GM12878 (cell line): ENCODE results near the gene NOVA2. TPM values are rescaled to one million over a fixed set of nuclear protein-coding genes. Genes with fewer than 3 reads are reported as not detected.

Source experiments
- ATAC-seq: fragments of 200-7000 bp; cut with Tn5 transposase; 3 replicates; pipeline ENCODE4 v1.9.1; 2020; ENCODE audit warnings: mild to moderate bottlenecking, moderate library complexity
- BruUV-seq: library from RNA; stranded (reverse); fragments of 400-500 nt; replicated peaks from 2 replicates; lab custom pipeline; 2021; lab: Mats Ljungman, UMichigan
- CTCF ChIA-PET: fragments of 300-600 bp; sonication (Branson Sonifier 250); formaldehyde crosslinking; extraction: SDS; loops from one replicate; lab custom pipeline; 2021; ENCODE audit warnings: inconsistent platforms; lab: Yijun Ruan, JAX
- POLR2A ChIA-PET: fragments of 350-600 bp; formaldehyde crosslinking; extraction: SDS; loops from one replicate; lab custom pipeline; 2021; ENCODE audit warnings: inconsistent platforms; lab: Charles Lee
- RAD21 ChIA-PET: fragments of 300-600 bp; sonication (Branson Sonifier 250); formaldehyde crosslinking; loops from one replicate; lab custom pipeline; 2023; ENCODE audit warnings: antibody characterized with exemption; ENCODE audit not compliant: unreplicated experiment; lab: Charles Lee
- SMC1A ChIA-PET: fragments of 300-600 bp; sonication (Branson Sonifier 250); formaldehyde crosslinking; loops from one replicate; lab custom pipeline; 2023; ENCODE audit not compliant: unreplicated experiment, uncharacterized antibody; lab: Charles Lee
- DNase-seq: peaks from one replicate; pipeline ENCODE4 v3.0.0-alpha.2; 2011; ENCODE audit warnings: low read depth, low spot score
- FAIRE-seq: peaks from 3 replicates; lab custom pipeline; 2011; peaks lifted over from hg19 to GRCh38; lab: Jason Lieb, UNC
- H2AFZ ChIP-seq: 2 replicates; pipeline ENCODE4 v1.6.0; 2011; ENCODE audit warnings: low read depth, low read length, control low read depth; ENCODE audit not compliant: control insufficient read depth
- H3K27ac ChIP-seq: 2 replicates; pipeline ENCODE4 v1.5.1; 2011; ENCODE audit warnings: control low read depth; ENCODE audit not compliant: control insufficient read depth, insufficient read depth
- H3K27me3 ChIP-seq, 2 experiments: replicated peaks in 1 of 2; 2 replicates each; pipeline versions ENCODE4 v1.6.0 to v1.6.1; 2011; ENCODE audit warnings: low read length in 1 of 2; ENCODE audit not compliant: control insufficient read depth in 2 of 2, insufficient read depth in 2 of 2
- H3K36me3 ChIP-seq, 2 experiments: 2 replicates each; pipeline ENCODE4 v1.5.1; 2011; ENCODE audit warnings: low read length in 1 of 2; ENCODE audit not compliant: control insufficient read depth in 2 of 2, insufficient read depth in 2 of 2
- H3K4me1 ChIP-seq: 2 replicates; pipeline ENCODE4 v1.6.1; 2011; ENCODE audit warnings: mild to moderate bottlenecking, low read length, moderate library complexity, mixed read lengths; ENCODE audit not compliant: control insufficient read depth, insufficient read depth
- H3K4me2 ChIP-seq: 2 replicates; pipeline ENCODE4 v1.6.0; 2011; ENCODE audit warnings: control low read depth; ENCODE audit not compliant: control insufficient read depth, insufficient read depth
- H3K4me3 ChIP-seq: fragments of 200-600 bp; sonication (generic); 2 replicates; pipeline ENCODE4 v1.5.1; 2016
- H3K79me2 ChIP-seq: 2 replicates; pipeline ENCODE4 v1.6.0; 2011; ENCODE audit warnings: low read length; ENCODE audit not compliant: control insufficient read depth, insufficient read depth
- H3K9ac ChIP-seq: 2 replicates; pipeline ENCODE4 v1.8.0; 2011; ENCODE audit warnings: low read length, control low read depth, mixed read lengths; ENCODE audit not compliant: control insufficient read depth, insufficient read depth
- H3K9me3 ChIP-seq: replicated peaks from 3 replicates; pipeline ENCODE4 v1.5.1; 2011; ENCODE audit warnings: mild to moderate bottlenecking, low read length; ENCODE audit not compliant: control insufficient read depth, insufficient read depth
- H4K20me1 ChIP-seq: 2 replicates; pipeline ENCODE4 v1.6.0; 2011; ENCODE audit not compliant: control insufficient read depth, insufficient read depth
- BCL11A ChIP-seq: IDR thresholded peaks from 2 replicates; pipeline ENCODE4 v1.6.1; 2011; ENCODE audit warnings: low read depth, low read length
- BCL3 ChIP-seq: IDR thresholded peaks from 2 replicates; pipeline ENCODE4 v1.6.1; 2011; ENCODE audit warnings: borderline replicate concordance, low read depth, mild to moderate bottlenecking, moderate library complexity, low read length; ENCODE audit not compliant: insufficient read depth, poor library complexity, severe bottlenecking
- DPF2 ChIP-seq: fragments of 450-650 bp; IDR thresholded peaks from 2 replicates; pipeline ENCODE4 v1.6.1; 2017; ENCODE audit warnings: mild to moderate bottlenecking
- IRF4 ChIP-seq: IDR thresholded peaks from 2 replicates; pipeline ENCODE4 v1.6.1; 2011; ENCODE audit warnings: low read depth, low read length
- RELB ChIP-seq: fragments of 450-650 bp; IDR thresholded peaks from 2 replicates; pipeline ENCODE4 v1.6.1; 2017; ENCODE audit warnings: low read depth, mild to moderate bottlenecking, moderate library complexity
- SPI1 ChIP-seq: IDR thresholded peaks from 2 replicates; pipeline ENCODE4 v1.6.1; 2011; ENCODE audit warnings: low read depth, mild to moderate bottlenecking, low read length, moderate library complexity, borderline replicate concordance; ENCODE audit not compliant: insufficient read depth
- SUPT20H ChIP-seq: IDR thresholded peaks from 2 replicates; pipeline ENCODE4 v1.6.1; 2011; ENCODE audit warnings: low read depth, mild to moderate bottlenecking, low read length, moderate library complexity, borderline replicate concordance; ENCODE audit not compliant: control insufficient read depth
- TCF7 ChIP-seq: IDR thresholded peaks from 2 replicates; pipeline ENCODE4 v1.6.1; 2014; ENCODE audit warnings: antibody characterized with exemption, borderline replicate concordance
- WGBS: methylation state at CpG from one replicate; pipeline ENCODE4 v1.1.6; 2016; ENCODE audit warnings: low lambda C conversion rate; ENCODE audit not compliant: insufficient replicate concordance, insufficient coverage; ENCODE audit errors: missing lambda C conversion rate; 5-methylcytosine and 5-hydroxymethylcytosine counted together
- in situ Hi-C: fragments of 300-500 bp; cut with MboI; formaldehyde crosslinking; loops from 9 replicates; pipeline ENCODE4 v1.14.3; 2018; ENCODE audit warnings: mixed read lengths
- intact Hi-C: fragments of 100-400 bp; cut with micrococcal nuclease; formaldehyde crosslinking; loops from one replicate; pipeline ENCODE4 v1.14.2; 2022; ENCODE audit not compliant: unreplicated experiment
- polyA plus RNA-seq, 11 experiments: library from polyadenylated mRNA; depleted of rRNA in 4 of 11; unstranded in 6 of 11; stranded (reverse) in 5 of 11; fragments of >200 nt; fragmentation: Nextera tagmentation in 4 of 11; fragmentation: Illumina TruSeq in 1 of 11; extraction: Ambion mirVana in 4 of 11; extraction: Trizol in 1 of 11; gene quantifications; 1 replicate in 1 of 11; 2 replicates in 10 of 11; pipeline versions ENCODE4 v1.2.1 to v1.2.3, GENCODE V29; 2011 to 2016; ENCODE audit warnings: inconsistent platforms in 2 of 11, missing spikeins in 2 of 11, low read depth in 1 of 11
- total RNA-seq, 4 experiments: library from RNA; depleted of rRNA in 3 of 4; stranded (reverse); fragments of >200 nt in 3 of 4; fragmentation: Illumina TruSeq in 1 of 4; extraction: Trizol in 1 of 4; gene quantifications; 2 replicates each; pipeline versions ENCODE4 v1.2.1 to v1.2.3, GENCODE V29; 2013 to 2021
- TF ChIP-seq, protein P1 (sequence below): IDR thresholded peaks from 2 replicates; pipeline ENCODE4 v1.6.1; 2012; ENCODE audit warnings: mild to moderate bottlenecking, low read depth, low read length

The NOVA2 gene
- total and polyA plus RNA-seq, 10 of the 15 experiments (the other 5 are each of a cell fraction or from before 2014, with no cell fraction given) = under 0.01 to 0.44 (median 0.03) TPM; not detected in 4

- H3K4me1 ChIP-seq = no peaks in the 10 kb centered on the region; the same call in 1 of the 2 replicates
- ChIA-PET POLR2A (interaction anchor here (1.2 kb wide), 1 partner anchor 66 kb away, joined by 3 read pairs; no protein-coding TSS in a partner anchor), CTCF (no interaction called here), SMC1A (no interaction called here), RAD21 (no interaction called here)
- DNase-seq = no peak
- in situ Hi-C loops (no loop called here), intact Hi-C loops (no loop called here)
- no peak overlapping the region for H2AFZ ChIP-seq
- H4K20me1 ChIP-seq = no peaks in the 10 kb centered on the region
- FAIRE-seq = no peak
- WGBS = 100% methylated on average over 2 of the region's 2 CpGs
- ATAC-seq = no peak
- no peaks in the 10 kb centered on the region for H3K27me3 ChIP-seq
- H3K9ac ChIP-seq = no peak overlapping the region
- H3K9me3 ChIP-seq = no peaks in the 10 kb centered on the region
- no peaks in the 10 kb centered on the region for H3K79me2 ChIP-seq
- no peak for TF ChIP-seq IRF4
- no peak for TF ChIP-seq TCF7
- no peak for TF ChIP-seq BCL11A
- no peak for TF ChIP-seq SPI1
- TF ChIP-seq SUPT20H = no peak
- no peak for TF ChIP-seq DPF2
- no peak for TF ChIP-seq RELB
- no peak for TF ChIP-seq BCL3
- TF ChIP-seq, protein P1, sequence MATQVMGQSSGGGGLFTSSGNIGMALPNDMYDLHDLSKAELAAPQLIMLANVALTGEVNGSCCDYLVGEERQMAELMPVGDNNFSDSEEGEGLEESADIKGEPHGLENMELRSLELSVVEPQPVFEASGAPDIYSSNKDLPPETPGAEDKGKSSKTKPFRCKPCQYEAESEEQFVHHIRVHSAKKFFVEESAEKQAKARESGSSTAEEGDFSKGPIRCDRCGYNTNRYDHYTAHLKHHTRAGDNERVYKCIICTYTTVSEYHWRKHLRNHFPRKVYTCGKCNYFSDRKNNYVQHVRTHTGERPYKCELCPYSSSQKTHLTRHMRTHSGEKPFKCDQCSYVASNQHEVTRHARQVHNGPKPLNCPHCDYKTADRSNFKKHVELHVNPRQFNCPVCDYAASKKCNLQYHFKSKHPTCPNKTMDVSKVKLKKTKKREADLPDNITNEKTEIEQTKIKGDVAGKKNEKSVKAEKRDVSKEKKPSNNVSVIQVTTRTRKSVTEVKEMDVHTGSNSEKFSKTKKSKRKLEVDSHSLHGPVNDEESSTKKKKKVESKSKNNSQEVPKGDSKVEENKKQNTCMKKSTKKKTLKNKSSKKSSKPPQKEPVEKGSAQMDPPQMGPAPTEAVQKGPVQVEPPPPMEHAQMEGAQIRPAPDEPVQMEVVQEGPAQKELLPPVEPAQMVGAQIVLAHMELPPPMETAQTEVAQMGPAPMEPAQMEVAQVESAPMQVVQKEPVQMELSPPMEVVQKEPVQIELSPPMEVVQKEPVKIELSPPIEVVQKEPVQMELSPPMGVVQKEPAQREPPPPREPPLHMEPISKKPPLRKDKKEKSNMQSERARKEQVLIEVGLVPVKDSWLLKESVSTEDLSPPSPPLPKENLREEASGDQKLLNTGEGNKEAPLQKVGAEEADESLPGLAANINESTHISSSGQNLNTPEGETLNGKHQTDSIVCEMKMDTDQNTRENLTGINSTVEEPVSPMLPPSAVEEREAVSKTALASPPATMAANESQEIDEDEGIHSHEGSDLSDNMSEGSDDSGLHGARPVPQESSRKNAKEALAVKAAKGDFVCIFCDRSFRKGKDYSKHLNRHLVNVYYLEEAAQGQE = no peak
- H3K4me3 ChIP-seq = no peak overlapping the region
- no peak overlapping the region for H3K27ac ChIP-seq
- no peak overlapping the region for H3K4me2 ChIP-seq
- no peaks in the 10 kb centered on the region for H3K36me3 ChIP-seq
- BruUV-seq = no TSS peak
These were observed 44.4 kb downstream of the NOVA2 start for GRCh38 chr19:45929247-45929646.
